Fibroblast of pulmonary artery (primary cell): Measurements from ENCODE around the gene UNC5C.

Experiments
- DNase-seq: peaks from one replicate; pipeline ENCODE4 v3.0.0-alpha.2; 2010; ENCODE audit warnings: low read depth
- H3K4me3 ChIP-seq: replicated peaks from 2 replicates; pipeline ENCODE4 v1.5.1; 2011; ENCODE audit warnings: low read depth, mild to moderate bottlenecking, control low read depth, low read length, moderate library complexity
- TF ChIP-seq, protein P1 (sequence below): IDR thresholded peaks from 2 replicates; pipeline ENCODE4 v1.5.1; 2011; ENCODE audit warnings: mild to moderate bottlenecking, control low read depth, low read length, inconsistent platforms; ENCODE audit errors: missing control alignments

Gene UNC5C

GRCh38 chr4:95290702-95291101 lies 258.1 kb downstream of the UNC5C start:
- H3K4me3 ChIP-seq = no peak overlapping the region
- TF ChIP-seq, protein P1, sequence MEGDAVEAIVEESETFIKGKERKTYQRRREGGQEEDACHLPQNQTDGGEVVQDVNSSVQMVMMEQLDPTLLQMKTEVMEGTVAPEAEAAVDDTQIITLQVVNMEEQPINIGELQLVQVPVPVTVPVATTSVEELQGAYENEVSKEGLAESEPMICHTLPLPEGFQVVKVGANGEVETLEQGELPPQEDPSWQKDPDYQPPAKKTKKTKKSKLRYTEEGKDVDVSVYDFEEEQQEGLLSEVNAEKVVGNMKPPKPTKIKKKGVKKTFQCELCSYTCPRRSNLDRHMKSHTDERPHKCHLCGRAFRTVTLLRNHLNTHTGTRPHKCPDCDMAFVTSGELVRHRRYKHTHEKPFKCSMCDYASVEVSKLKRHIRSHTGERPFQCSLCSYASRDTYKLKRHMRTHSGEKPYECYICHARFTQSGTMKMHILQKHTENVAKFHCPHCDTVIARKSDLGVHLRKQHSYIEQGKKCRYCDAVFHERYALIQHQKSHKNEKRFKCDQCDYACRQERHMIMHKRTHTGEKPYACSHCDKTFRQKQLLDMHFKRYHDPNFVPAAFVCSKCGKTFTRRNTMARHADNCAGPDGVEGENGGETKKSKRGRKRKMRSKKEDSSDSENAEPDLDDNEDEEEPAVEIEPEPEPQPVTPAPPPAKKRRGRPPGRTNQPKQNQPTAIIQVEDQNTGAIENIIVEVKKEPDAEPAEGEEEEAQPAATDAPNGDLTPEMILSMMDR = no peak
- DNase-seq = no peak

DNA sequence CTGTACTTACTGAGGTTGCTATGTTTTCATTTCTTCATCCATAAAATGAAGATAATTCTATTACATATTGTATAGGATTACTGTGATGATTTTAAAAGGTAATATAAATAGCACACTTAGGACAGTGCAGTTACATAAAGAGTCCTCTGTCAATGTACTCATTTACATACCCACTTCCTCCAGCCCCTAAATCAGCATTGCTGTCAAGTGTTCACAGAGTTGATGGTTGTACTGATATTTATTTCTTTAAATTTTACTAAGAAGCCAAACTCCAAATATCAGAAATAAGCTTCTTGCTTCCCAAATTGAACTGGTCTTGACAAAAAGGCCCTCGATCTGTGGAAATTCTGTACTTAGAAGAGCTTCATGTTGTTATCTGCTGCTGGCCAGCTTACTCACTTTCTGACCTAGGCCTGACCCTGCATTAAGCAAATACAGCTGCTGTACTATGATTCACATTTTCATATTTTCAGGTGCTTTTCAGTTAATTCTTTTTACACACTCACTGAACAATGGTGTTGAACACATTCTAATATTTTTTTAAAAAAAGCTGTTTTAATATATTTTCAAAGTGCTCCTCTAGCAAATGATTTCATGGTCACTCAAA lies 259.6 kb downstream of the UNC5C start:
- no peak overlapping the region for H3K4me3 ChIP-seq
- TF ChIP-seq, protein P1 = no peak
- DNase-seq = peak; percentile 49

DNA sequence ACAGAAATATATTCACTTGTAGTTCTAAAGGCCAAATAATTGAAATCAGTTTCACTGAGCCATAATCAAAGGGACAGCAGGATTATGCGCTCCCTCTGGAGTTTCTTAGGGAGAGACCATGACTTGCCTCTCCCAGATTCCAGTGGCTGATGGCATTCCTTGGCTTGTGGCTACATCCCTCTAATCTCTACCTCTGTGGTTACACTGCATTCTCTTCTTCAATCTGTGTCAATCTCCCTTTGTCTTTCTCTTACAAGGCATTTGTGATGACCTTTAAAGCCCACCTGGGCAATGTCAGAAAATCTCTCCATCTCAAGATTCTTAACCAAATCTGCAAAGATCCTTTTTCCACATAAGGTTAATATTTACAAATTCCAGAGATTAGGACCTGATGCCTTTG lies 260.2 kb downstream of the UNC5C start:
- no peak for DNase-seq
- H3K4me3 ChIP-seq = no peak overlapping the region
- TF ChIP-seq, protein P1 = no peak

- TF ChIP-seq, protein P1 = no peak
- no peak overlapping the region for H3K4me3 ChIP-seq
- no peak for DNase-seq
Observed at GRCh38 chr4:95285797-95286196, 263.0 kb downstream of the UNC5C start.

DNA sequence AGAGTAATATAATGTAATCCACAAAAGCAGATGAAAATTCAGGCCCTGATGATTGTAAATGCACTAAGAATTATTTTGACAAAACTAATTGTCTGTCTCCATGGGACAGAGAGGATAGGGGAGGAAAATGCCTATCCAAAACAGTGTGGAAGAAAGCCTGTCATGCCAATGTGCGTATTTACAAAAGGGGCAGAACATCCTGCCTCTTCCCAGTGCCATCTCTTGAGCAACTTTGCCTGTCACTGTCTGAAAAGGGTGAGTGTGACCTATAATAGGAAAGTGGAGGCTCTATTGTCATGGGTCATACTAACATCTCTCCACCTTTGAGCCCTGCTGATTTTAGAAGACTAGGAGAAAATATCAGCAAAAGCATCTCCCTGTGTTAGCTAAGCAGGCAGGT lies 264.1 kb downstream of the UNC5C start:
- TF ChIP-seq, protein P1 = no peak
- H3K4me3 ChIP-seq = no peak overlapping the region

DNA sequence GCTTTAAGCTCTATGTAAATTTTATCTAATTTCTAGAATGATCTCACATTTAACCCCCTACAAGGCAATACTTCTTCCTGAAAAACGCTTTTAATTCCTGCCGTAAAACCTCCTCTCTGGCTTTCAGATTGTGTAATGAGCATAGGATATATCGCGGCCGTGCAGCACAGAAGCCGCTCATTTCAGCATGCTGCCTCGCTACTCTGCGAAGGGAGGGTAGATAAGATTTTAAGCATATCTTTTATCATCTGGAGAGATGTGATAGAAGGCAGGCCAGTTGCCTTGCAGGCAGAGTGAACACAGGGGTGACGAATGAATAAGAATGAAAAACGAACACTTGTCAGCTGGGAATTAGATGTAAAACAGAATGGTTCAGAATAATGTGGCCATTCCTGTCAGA lies 265.5 kb downstream of the UNC5C start:
- peak; percentile 12 for DNase-seq
- TF ChIP-seq, protein P1 = no peak
- H3K4me3 ChIP-seq = no peak overlapping the region

More for the DNA sequence above, 264.1 kb downstream of the UNC5C start:
- no peak for DNase-seq

GRCh38 chr4:95272797-95273196 lies 276.0 kb downstream of the UNC5C start:
- TF ChIP-seq, protein P1 = no peak
- no peak overlapping the region for H3K4me3 ChIP-seq
- DNase-seq = no peak
